ENCODE measurements around the gene HOXD8.
A peak's percentile ranks its signal among the peaks of the same experiment; 100 is the strongest.

Gene HOXD8

DNA sequence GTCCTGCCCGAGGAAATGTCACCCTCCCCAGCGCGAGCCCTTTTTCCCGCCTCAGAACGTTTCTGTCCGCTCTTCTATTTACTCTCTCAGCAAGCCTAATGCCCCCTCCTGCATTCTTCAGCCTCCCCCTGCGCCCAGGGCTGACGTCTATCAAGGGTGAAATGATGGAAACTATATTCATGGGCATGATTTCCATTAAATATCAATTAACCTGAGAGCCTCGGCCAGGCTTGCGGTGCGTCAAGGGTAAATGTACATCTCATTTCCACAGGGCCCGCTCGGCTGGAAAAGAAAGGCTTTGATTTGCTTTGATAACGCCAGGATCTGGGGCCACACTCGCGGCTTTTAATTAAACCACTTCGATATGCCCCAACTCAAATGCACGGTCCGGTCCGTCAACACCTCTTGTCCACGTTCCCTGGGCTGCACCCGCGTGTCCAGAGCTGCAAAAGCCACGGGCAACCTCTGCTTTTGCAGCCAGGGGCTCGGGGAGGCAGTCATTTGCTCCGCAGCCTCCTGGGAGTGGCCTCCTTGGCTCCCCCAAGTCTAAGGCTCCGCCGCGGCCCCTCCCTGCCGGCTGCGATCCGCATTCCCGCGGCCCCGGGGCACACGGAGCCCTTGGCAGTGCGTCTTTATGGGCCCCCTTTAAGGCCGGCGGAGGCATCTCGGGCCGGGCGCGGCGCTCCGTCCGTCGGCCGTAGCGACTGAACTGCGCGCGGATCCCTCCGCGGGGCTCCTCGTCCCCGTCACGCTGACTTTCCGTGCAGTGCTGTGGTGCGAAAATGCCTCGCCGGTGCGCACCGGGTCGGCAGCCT is at the start of gene HOXD8:
Gene HOXD8, plus strand, starts transcription at position 724 of the 815 bp plus-strand sequence. CDS start 662 bp downstream, outside the sequence.
- DNase-seq (ENCODE audit: low spot score) = no peak

DNA sequence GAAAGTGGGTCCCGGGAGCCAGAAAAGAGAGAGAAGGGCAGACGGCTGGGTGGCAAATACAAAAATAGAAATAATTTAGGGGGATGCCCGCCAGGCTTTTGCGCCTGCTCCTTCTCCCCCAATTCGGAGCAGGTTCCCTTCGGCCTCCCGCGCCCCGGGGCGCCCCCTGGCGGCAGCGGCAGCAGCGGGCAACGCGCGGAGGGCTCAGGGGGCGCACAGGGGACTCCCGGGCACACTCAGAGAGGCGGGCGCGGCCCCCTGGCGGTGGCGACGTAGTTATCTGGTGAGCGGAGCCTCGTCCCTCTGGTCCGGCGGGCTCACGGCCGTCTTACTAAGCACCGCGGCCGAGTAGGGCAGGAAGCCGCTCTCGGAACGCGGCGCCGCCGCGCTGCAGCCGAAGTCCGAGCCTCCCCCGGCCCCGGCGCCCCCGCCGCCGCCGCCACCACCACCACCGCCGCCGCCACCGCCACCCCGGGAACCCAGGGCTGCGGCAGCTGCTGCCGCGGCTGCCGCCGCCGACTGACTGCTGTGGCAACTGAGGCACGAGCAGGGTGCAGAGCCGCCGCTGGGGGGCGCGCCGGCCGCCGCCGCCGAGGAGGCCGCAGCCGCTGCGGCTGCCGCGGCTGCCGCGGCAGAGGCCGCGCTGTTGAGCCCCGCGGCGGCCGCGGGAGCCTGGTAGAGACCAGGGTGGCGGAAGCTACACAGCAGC is 49.5 kb upstream of the HOXD8 start:
- DNase-seq (ENCODE audit: low spot score) = no peak

DNA sequence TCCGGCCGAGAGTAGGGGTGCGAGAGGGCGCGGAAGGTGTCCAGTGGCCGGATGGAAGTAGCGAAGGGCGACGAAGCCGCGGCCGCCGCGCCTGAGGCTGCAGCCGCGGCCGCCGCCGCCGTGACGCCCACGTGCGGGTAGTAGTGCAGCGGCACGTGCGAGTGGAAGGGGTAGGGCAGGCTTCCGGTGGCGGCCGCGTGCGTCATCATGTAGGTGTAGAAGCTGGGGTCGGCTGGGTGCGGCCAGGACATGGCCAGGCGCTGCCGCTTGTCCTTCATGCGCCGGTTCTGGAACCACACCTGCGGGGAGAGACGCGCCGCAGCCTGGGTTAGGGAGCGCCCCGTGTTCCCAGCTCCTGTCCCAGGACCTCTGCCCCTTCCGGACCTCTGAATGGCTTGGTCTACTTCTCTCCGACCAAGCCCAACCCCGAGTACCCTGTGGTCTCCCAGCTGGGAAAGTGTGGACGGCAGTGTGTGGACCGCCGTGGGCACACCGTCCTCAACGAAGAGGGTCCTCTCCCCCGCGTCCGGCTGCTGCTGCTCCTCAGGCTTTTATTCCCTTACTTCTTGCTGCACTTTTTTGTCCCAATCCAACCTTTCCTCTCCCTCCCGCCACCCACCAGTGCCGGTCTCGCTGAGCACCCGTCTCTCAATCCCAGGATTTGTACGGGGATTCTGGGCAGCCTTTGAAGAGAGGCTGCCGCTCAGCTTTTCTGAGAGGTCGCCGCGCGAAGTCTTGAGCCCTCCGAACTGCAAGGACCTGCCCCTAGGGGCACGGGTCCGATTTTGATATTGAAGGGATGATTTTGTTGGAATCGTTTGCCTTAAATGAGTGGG is 48.7 kb upstream of the HOXD8 start:
- no peak for DNase-seq (ENCODE audit: low spot score)

DNA sequence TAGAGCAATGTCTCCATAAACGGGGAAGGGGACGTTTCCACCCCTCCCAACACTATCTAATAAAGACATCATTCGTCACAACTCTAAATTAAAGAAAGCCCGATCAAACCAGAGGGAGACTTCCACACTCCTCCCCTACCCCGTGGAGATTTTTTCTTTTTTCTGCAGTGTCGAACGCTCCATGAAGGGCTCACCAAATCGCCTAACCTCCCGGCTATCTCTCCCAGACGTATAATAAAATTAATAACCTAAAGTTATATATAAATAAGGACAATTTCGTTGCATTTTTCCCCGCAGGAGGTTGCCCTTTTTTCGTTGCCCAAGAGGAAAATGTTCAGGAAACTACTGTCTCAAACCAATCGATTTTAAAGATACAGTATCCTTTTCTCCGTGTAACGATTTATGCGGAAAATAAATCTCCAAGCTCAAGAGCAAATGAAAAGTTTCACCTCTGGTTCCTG is 48.1 kb upstream of the HOXD8 start:
- DNase-seq (ENCODE audit: low spot score) = no peak

DNA sequence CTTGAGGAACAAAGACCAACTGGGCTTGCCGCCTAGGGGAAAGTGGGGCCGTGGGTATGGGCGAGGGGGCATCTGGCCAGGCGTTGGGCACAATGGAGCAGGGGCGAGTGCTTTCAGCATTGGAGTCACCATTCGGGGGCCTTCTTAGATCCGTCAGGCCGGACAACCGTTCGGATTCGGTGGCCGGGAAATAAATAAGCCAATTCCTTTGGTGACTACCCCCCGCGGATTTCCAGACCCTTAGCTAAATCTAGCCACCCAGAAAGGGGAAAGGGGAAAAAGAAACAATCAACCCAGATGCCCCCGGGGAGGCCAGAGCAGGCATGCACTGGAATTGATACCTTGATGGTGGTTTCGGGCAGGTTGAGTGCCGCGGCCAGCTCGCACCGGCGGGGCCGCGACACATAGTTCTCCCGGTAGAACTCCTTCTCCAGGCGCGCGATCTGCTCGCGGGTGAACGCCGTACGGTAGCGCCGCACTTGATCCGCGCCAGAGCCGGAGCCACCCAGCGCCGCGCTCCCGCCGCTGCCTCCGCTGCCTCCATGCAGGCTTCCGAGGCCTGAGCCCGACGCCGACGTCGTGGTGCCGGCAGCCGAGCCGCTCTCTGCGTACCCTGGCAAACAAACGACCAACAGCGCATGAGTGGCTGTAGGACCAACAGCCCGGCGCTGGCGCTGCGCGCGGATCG is 47.5 kb upstream of the HOXD8 start:
- DNase-seq (ENCODE audit: low spot score) = no peak

DNA sequence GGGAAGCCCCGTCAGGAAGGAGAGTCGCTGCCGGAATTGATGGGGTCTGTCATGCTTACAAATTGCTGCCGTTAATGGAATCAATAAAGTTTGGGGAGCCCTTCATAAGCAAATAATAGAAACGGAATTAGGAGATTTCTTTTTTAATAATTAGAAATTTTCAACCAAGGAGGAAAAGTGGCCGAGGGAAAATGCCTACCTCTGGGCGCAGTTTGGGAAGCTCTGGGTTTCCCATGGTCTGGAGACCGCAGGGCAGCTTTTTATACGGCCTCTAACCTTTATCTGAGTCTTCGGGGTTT is 47.0 kb upstream of the HOXD8 start:
- DNase-seq (ENCODE audit: low spot score) = no peak

DNA sequence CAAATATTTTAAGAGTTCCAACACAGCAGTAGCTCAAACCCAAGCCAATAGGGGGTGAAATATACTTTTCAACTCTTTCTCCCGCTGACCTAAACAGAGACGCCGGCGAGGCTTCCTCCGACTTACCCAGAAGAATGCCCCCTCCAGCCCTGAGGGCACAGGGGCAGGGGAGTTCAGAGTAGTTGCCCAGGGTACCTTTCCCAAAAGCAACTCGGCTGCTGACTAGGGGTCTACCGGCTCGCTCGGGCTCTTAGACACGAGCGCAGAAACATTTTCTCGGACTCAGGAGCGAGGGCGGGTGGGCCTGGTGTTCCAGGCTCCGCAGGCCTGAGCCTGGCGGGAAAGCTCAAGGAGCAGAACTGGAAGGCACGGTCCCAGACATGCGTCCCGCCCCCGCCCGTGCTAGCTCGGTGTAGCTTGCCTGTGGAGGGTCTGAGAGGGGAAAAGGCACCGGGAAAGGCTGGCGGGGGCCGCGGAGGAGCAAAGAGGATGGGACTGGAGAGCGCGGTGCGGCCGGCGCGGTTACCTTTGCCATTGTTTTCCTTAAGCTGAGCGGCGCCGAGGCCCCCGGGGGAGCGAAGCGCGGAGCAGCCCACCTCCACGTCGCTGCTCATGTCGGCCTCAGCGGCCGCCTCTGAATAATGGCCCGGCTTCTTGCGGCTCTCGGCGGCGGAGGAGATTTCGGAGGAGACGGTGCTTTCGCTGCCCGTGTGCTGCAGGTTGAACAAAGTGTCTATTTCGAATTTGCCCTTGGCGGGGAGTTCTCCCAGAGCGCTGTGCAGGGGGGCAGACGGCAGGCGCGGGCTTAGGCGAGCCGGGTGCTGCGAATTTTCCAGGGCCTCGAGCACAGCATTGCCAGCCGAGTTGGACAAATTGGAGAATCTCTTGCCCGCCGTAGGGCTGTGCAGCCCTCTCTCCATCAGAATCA is 46.4 kb upstream of the HOXD8 start:
- no peak for DNase-seq (ENCODE audit: low spot score)

DNA sequence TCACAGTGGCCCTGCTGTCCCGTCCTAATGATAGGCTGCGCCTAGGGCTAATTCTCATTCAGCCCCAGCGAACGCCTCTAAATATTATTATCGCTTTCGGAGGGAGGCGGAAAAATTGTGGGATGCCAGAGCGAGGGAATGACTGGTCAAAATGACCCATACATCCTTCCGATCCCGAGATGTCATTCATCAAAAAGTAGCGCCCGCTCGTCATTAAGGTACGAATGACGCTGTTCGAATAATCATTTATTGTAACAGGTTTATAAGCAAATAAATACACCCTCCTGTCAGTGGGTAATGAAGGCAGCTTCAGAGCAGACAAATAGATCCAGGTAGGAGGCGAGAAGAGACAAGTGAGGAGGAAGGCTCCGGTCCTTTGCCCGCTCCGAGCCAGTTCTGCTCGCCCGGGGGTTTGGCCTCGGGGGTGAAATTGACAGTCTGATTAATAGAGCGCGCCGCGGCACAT is 45.7 kb upstream of the HOXD8 start, which contains the start of gene EVX2:
Gene EVX2, minus strand, starts transcription at position 167 of the 466 bp plus-strand sequence. CDS start 186 bp downstream, outside the sequence.
- no peak for DNase-seq (ENCODE audit: low spot score)

DNA sequence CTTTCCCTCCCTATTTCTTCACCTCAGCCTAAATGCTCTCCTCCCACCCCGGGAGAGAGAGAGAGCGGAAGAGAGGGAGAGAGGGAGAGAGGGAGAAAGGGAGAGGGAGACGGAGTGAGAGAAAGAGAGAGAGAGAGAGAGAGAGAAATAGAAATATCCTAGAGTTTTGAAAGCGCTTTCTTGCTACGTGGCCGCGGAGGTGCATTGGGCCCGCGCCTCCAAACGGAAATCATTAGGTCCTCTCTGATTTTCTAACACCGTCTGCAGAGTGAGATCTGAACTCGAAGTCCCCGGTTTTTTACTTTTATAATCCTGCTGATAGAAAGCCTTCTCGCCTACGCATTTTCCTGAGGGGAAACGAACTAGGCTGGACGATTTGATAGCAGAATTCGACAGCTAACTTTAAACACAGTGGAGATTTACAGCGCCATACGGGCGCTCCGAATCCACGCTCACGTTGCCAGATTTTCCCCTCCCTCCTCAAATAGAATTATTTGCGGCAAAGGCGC is 44.8 kb upstream of the HOXD8 start:
- no peak for DNase-seq (ENCODE audit: low spot score)

DNA sequence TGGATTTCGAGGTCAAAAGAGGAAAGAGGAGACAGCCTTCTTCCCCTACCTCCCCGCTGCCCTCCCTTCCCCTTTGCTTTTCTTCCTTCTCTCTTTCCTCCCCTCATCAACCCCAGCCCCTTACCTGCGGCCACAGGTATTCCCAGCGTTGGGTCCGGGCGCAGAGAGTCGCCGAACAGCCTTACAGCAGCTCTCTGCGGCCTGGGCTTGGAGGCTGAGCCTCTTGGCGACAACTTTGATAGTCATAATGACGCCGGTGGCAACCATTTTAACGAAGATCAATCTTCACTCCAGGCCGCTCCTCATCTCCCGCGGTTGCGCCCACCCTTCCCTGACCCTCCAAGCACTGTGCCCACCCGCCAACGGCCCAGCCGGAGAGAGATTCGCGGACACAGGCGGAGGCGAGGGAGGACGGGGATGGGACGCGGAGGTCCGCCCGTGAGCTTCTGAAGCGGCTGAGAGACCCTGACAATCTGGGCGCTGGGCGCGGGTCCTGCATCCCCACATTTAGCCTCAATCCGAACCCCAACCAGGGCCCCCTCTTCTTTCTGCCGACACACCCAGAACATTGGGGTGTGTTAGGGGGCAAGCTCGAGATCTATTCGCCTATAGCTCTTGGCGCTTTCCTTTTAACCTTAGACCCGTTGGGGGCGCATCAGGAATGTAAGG is 44.3 kb upstream of the HOXD8 start:
- no peak for DNase-seq (ENCODE audit: low spot score)

DNA sequence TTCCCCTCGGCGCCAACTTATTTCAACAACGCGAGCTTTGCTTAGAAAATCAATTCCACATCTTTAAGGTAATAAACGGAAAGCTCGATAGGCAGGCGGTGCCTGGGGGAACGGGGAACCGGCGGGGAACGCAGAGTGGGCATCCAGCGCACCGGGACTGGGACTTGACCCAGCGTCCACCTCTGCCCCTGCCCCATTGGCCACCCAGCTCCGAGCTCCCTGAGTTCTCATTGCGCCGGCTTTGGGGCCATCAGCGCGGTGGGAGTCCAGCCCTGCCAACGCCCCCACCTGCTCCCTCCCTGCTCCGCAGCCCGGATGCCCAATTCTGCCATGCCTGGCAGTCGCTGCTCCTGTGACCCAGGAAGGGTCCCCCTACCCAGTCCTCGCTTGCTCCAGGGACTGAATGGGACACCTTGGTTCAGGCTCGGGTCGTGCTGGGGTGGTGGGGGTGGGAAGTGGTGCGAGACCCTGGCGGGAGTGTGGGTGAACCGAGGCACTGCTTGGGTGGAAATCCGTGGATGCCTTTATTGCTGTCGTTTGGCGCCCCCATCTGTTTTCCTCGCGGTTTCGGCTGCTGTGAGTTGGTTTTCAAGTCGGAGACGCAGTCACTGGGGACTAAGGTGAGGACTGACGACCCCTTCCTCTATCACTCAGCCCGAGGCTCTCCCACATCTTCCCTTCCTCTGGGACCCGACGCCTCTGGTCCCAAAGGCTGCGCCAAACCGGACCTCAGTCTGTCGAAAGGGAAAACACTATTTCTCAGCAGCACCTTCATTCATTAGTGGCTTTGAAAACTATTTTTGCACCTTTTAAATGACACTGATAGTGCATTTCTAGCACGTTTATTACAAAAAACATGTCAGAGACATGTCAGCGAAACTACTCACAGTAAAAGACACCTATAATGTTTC is 43.4 kb upstream of the HOXD8 start:
- peak; percentile 44 for DNase-seq (ENCODE audit: low spot score)

DNA sequence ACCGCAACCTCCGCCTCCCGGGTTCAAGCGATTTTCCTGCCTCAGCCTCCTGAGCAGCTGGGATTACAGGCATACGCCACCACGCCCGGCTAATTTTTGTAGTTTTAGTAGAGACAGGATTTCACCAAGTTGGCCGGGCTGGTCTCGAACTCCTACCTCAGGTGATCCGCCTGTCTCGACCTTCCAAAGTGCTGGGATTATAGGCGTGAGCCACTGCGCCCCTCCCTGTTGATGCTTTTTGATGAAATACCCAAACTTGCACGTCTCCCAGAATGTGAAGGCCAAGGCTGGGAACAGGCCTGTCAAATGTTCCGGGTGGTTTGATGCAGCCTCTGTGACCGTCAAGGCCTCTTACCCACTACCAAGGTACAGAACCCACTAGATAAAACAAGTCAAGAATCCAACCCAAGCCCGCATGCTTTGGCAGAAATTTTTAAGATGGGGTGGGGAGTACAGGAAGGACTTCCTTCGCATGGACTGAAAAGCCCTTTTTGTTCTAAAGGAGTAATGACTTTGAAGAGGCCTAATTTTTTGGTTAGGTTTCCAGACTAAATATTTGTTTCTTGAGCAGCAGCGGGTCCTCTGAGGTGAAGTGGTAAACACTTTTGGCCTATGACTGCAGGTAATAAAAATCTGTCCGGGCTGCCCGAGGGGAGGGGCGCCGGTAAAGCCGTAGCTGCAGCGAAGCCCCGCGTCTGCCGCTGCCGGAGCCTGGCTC is 42.0 kb upstream of the HOXD8 start:
- DNase-seq (ENCODE audit: low spot score) = no peak

DNA sequence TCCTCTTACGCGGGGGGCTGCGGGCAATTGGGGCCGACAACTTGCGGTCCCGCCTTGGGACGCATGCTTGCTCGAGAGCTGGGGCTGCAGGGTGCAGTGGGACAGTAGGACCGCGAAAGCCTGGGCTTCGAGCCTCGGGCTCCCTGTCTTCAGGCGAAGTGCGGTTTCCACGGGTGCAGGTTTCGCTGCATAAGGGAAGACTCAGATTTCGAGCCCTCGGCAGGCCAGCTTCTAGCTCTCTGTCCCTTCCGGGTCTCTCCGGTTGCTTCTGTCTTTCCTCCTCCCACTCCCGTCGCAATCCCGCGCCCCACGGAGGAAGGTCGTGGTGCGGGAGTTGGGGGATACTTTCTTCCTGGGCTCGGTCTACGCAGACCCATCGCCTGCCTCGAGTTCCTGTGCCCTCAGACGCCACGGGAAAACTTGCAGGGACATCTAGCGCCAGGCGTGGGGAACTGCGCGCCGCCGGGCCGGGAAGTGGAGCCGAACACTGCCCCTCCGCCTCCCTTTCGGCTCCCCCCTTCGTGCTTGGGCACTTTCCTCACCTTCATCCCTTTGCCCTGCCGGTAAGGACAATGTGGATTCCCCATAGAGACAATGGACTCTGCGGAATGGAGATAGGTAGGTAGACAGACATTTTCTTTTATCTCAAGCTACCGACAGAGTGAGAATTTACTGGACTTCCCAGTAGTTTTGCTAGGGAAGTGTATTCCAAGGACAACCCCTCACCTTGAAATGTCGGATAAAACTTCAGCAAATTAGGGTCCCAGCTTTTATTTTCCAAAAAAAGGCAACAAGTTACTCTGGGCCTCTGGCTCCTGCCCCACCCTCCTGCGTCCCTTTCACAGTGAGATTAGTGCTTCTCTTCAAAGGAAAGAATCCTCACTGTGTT is 41.2 kb upstream of the HOXD8 start:
- DNase-seq (ENCODE audit: low spot score) = peak; percentile 26

DNA sequence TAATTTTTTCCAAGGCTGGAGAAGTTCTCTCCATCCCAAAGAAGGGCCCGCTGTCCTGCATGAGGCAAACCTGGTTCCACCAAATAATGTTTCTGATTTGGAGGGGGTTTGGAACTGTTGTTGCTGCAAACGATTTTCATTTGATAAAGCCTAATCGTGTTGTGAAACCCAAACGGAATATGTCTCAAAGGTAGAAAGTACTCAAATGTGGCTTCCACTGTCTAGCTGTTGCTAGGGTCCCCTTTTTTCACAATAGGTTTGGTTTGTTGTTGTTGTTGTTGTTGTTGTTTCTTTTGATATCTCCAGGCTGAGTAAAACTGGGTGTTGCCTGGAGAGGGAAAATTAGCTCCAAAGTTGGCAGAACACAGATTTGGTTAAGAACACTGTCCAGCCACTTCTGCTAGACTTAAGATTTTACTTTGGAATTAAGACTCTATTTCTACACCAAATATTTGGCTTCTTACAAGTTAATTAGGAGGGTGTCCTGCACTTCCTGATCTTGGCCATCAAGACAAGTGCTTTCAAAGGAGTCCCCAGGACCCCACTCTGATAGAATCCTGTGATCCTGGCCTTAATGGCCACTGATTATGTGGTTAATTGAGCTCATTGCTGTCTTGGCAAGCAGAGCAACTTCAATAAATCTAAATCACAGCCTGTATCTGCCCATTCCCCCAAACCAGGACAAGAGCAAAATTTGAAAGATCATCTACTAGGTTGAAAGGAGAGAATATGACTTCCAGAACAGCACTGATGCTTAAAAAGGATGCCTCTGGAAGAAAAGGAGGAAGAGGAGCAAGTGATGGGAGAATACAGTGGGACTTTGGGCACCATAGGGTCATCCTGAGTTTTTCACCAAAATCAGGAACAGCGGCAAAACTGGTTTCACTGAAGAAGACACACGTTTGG is 40.3 kb upstream of the HOXD8 start:
- DNase-seq (ENCODE audit: low spot score) = no peak

DNA sequence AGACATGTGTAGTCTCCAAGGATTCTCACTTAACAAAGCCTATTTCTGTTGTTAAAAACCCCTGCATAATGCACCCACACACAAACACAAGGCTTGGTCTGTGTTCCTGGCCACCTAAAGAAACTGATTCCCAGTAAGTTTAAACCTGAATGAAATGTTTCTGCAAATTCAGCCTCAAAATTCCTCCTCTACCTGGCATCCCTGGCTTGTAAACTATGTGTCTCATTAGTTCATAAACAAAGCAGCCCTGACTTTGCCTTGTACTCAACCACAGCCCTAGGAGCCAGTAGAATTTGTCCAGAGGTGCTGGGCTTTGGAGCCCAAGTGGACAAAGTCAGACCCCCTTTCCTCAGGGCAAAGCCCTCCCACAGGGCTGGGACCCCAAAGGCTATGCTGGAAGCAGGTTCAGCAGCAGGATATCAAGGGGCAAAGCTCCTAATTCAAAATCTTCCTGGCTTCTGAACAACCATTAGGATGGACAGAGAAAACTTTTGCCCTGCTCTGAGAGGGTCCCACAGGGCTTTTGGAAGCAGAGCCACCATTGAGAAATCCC is 39.6 kb upstream of the HOXD8 start:
- no peak for DNase-seq (ENCODE audit: low spot score)

DNA sequence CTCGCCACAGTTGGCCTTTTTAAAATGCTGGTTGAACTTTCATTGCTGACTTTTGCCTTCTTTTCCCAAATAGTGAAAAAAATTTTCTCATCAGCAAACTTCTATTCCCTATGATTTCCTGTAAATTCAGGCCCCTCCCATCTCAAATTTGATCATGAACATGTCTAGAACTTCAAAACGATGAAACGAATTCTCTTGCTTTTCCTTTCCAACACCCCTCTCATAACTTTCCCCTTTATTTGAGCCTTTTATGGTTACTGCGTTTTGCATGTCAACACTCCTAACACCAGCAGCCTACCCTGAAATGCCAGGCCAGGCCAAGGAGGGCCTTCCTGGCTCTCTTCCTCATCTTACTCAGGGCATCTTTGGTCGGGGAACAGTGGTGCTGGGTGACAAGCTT is 38.6 kb upstream of the HOXD8 start:
- no peak for DNase-seq (ENCODE audit: low spot score)

All from pons (tissue), 1 donor.